ENCODE data around the gene ARHGAP10.

ARHGAP10 gene

GRCh38 chr4:147816382-147817254 lies 84.7 kb downstream of the ARHGAP10 start:
- no peaks in the 10 kb centered on the region for H3K9me3 ChIP-seq (ENCODE audit: low read depth, low read length)
- TF ChIP-seq POLR2AphosphoS5 (IDR thresholded peaks at IDR 0.05; ENCODE audit: borderline replicate concordance, low read depth, low read length) (no peak), FOXP2 (optimal IDR thresholded peaks at IDR 0.05; ENCODE audit: control extremely low read depth, extremely low read length, insufficient read depth) (no peak), EZH2 (IDR thresholded peaks at IDR 0.05) (no peak)
- DNase-seq (ENCODE audit: low read depth, low spot score): no peak
- no peak overlapping the region for H3K4me3 ChIP-seq
- no peak overlapping the region for H3K27ac ChIP-seq
- no peak overlapping the region for H3K9ac ChIP-seq (ENCODE audit: insufficient read length)
- H3K36me3 ChIP-seq (ENCODE audit: insufficient read depth, low read length): no peaks in the 10 kb centered on the region

- no peak for DNase-seq (ENCODE audit: low read depth, low spot score)
- H3K36me3 ChIP-seq (ENCODE audit: insufficient read depth, low read length): no peaks in the 10 kb centered on the region; the same call in 1 of the 2 replicates
- no peak overlapping the region for H3K27ac ChIP-seq
- TF ChIP-seq FOXP2 (optimal IDR thresholded peaks at IDR 0.05; ENCODE audit: control extremely low read depth, extremely low read length, insufficient read depth): no peak
- no peak for TF ChIP-seq EZH2 (IDR thresholded peaks at IDR 0.05)
- no peak for TF ChIP-seq POLR2AphosphoS5 (IDR thresholded peaks at IDR 0.05; ENCODE audit: borderline replicate concordance, low read depth, low read length)
- no peak overlapping the region for H3K9ac ChIP-seq (ENCODE audit: insufficient read length)
- H3K4me3 ChIP-seq: no peak overlapping the region
- no peaks in the 10 kb centered on the region for H3K9me3 ChIP-seq (ENCODE audit: low read depth, low read length)
These were observed 89.1 kb downstream of the ARHGAP10 start for GRCh38 chr4:147820975-147821374.

GRCh38 chr4:147821555-147821954 lies 89.7 kb downstream of the ARHGAP10 start:
- H3K36me3 ChIP-seq (ENCODE audit: insufficient read depth, low read length): no peaks in the 10 kb centered on the region; the same call in 1 of the 2 replicates
- no peak for DNase-seq (ENCODE audit: low read depth, low spot score)
- no peak overlapping the region for H3K27ac ChIP-seq
- H3K9me3 ChIP-seq (ENCODE audit: low read depth, low read length): no peaks in the 10 kb centered on the region
- no peak for TF ChIP-seq POLR2AphosphoS5 (IDR thresholded peaks at IDR 0.05; ENCODE audit: borderline replicate concordance, low read depth, low read length)
- no peak for TF ChIP-seq FOXP2 (optimal IDR thresholded peaks at IDR 0.05; ENCODE audit: control extremely low read depth, extremely low read length, insufficient read depth)
- no peak for TF ChIP-seq EZH2 (IDR thresholded peaks at IDR 0.05)
- H3K4me3 ChIP-seq: no peak overlapping the region
- H3K9ac ChIP-seq (ENCODE audit: insufficient read length): no peak overlapping the region

GRCh38 chr4:147822128-147822527 lies 90.2 kb downstream of the ARHGAP10 start:
- no peaks in the 10 kb centered on the region for H3K9me3 ChIP-seq (ENCODE audit: low read depth, low read length)
- no peak for TF ChIP-seq FOXP2 (optimal IDR thresholded peaks at IDR 0.05; ENCODE audit: control extremely low read depth, extremely low read length, insufficient read depth)
- no peak for TF ChIP-seq POLR2AphosphoS5 (IDR thresholded peaks at IDR 0.05; ENCODE audit: borderline replicate concordance, low read depth, low read length)
- TF ChIP-seq EZH2 (IDR thresholded peaks at IDR 0.05): no peak
- no peak for DNase-seq (ENCODE audit: low read depth, low spot score)
- no peaks in the 10 kb centered on the region; the same call in 1 of the 2 replicates for H3K36me3 ChIP-seq (ENCODE audit: insufficient read depth, low read length)
- H3K4me3 ChIP-seq: no peak overlapping the region
- H3K27ac ChIP-seq: no peak overlapping the region
- no peak overlapping the region for H3K9ac ChIP-seq (ENCODE audit: insufficient read length)

- H3K4me3 ChIP-seq: no peak overlapping the region
- H3K9me3 ChIP-seq (ENCODE audit: low read depth, low read length): no peaks in the 10 kb centered on the region
- H3K36me3 ChIP-seq (ENCODE audit: insufficient read depth, low read length): no peaks in the 10 kb centered on the region; the same call in 1 of the 2 replicates
- H3K9ac ChIP-seq (ENCODE audit: insufficient read length): no peak overlapping the region
- no peak overlapping the region for H3K27ac ChIP-seq
- no peak for DNase-seq (ENCODE audit: low read depth, low spot score)
- TF ChIP-seq POLR2AphosphoS5 (IDR thresholded peaks at IDR 0.05; ENCODE audit: borderline replicate concordance, low read depth, low read length): no peak
- TF ChIP-seq EZH2 (IDR thresholded peaks at IDR 0.05): no peak
These were observed 91.2 kb downstream of the ARHGAP10 start for GRCh38 chr4:147823130-147823529.

GRCh38 chr4:147824316-147824715 lies 92.4 kb downstream of the ARHGAP10 start:
- no peak overlapping the region for H3K4me3 ChIP-seq
- DNase-seq (ENCODE audit: low read depth, low spot score): no peak
- H3K9ac ChIP-seq (ENCODE audit: insufficient read length): no peak overlapping the region
- no peaks in the 10 kb centered on the region; the same call in 1 of the 2 replicates for H3K36me3 ChIP-seq (ENCODE audit: insufficient read depth, low read length)
- no peak overlapping the region for H3K27ac ChIP-seq
- no peaks in the 10 kb centered on the region for H3K9me3 ChIP-seq (ENCODE audit: low read depth, low read length)
- no peak for TF ChIP-seq FOXP2 (optimal IDR thresholded peaks at IDR 0.05; ENCODE audit: control extremely low read depth, extremely low read length, insufficient read depth)
- no peak for TF ChIP-seq EZH2 (IDR thresholded peaks at IDR 0.05)
- no peak for TF ChIP-seq POLR2AphosphoS5 (IDR thresholded peaks at IDR 0.05; ENCODE audit: borderline replicate concordance, low read depth, low read length)

- TF ChIP-seq POLR2AphosphoS5 (IDR thresholded peaks at IDR 0.05; ENCODE audit: borderline replicate concordance, low read depth, low read length) (no peak), FOXP2 (optimal IDR thresholded peaks at IDR 0.05; ENCODE audit: control extremely low read depth, extremely low read length, insufficient read depth) (no peak)
- Histone ChIP-seq H3K9me3 (ENCODE audit: low read depth, low read length) (no peaks in the 10 kb centered on the region), H3K27ac (no peak overlapping the region), H3K9ac (ENCODE audit: insufficient read length) (no peak overlapping the region), H3K36me3 (ENCODE audit: insufficient read depth, low read length) (no peaks in the 10 kb centered on the region; the same call in 1 of the 2 replicates), H3K4me3 (no peak overlapping the region)
- DNase-seq (ENCODE audit: low read depth, low spot score): no peak
These were observed 93.0 kb downstream of the ARHGAP10 start for GRCh38 chr4:147824884-147825283.

- H3K36me3 ChIP-seq (ENCODE audit: insufficient read depth, low read length): no peaks in the 10 kb centered on the region; the same call in 1 of the 2 replicates
- H3K4me3 ChIP-seq: no peak overlapping the region
- H3K9ac ChIP-seq (ENCODE audit: insufficient read length): no peak overlapping the region
- TF ChIP-seq EZH2 (IDR thresholded peaks at IDR 0.05) (no peak), POLR2AphosphoS5 (IDR thresholded peaks at IDR 0.05; ENCODE audit: borderline replicate concordance, low read depth, low read length) (no peak), FOXP2 (optimal IDR thresholded peaks at IDR 0.05; ENCODE audit: control extremely low read depth, extremely low read length, insufficient read depth) (no peak)
- no peaks in the 10 kb centered on the region for H3K9me3 ChIP-seq (ENCODE audit: low read depth, low read length)
- H3K27ac ChIP-seq: no peak overlapping the region
- no peak for DNase-seq (ENCODE audit: low read depth, low spot score)
These were observed 93.8 kb downstream of the ARHGAP10 start for GRCh38 chr4:147825451-147826287.
